GM12873 (cell line): Measurements from ENCODE around the gene ANKRD7.

Experiments
- TF ChIP-seq, protein P1 (sequence below): IDR thresholded peaks from 2 replicates; pipeline ENCODE4 v1.5.1; 2012; ENCODE audit warnings: low read depth, mild to moderate bottlenecking, moderate library complexity, low read length, control low read depth; ENCODE audit not compliant: insufficient read depth; ENCODE audit errors: missing control alignments

Gene ANKRD7

DNA sequence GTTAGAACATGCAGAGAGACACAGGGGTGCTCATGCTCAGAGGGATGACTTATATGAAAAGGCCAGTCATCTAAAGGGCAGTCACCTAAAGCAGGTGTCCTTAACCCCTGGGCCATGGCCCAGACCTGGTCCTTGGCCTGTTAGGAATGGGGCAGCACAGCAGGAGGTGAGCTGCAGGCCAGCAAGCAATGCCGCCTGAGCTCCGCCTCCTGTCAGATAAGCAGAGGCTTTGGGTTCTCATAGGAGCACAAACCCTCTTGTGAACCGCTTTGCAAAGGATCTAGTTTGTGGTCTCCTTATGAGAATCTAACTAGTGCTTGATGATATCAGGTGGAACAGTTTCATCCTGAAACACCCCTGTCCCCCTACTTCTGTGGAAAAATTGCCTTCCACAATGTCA, 14.5 kb downstream of the ANKRD7 start:
- TF ChIP-seq, protein P1, sequence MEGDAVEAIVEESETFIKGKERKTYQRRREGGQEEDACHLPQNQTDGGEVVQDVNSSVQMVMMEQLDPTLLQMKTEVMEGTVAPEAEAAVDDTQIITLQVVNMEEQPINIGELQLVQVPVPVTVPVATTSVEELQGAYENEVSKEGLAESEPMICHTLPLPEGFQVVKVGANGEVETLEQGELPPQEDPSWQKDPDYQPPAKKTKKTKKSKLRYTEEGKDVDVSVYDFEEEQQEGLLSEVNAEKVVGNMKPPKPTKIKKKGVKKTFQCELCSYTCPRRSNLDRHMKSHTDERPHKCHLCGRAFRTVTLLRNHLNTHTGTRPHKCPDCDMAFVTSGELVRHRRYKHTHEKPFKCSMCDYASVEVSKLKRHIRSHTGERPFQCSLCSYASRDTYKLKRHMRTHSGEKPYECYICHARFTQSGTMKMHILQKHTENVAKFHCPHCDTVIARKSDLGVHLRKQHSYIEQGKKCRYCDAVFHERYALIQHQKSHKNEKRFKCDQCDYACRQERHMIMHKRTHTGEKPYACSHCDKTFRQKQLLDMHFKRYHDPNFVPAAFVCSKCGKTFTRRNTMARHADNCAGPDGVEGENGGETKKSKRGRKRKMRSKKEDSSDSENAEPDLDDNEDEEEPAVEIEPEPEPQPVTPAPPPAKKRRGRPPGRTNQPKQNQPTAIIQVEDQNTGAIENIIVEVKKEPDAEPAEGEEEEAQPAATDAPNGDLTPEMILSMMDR = no peak

DNA sequence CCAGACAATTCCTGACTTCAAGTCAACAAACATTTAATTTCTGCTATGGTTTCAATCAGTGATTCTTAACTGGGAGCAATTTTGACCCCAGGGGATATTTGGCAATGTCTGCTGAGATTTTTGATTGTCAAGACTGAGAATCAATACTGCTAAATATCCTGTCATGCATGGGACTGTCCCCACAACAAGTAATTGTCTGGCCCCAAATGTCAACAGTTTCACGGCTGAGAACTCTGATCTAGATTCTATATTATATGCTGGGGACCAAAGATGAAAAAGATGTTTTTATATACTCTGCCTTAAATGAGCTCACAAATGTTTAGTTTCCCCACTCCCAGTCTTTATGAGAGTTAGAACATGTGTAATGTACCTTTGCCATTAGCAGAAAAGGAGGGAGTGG, 19.2 kb downstream of the ANKRD7 start:
- TF ChIP-seq, protein P1 = no peak

DNA sequence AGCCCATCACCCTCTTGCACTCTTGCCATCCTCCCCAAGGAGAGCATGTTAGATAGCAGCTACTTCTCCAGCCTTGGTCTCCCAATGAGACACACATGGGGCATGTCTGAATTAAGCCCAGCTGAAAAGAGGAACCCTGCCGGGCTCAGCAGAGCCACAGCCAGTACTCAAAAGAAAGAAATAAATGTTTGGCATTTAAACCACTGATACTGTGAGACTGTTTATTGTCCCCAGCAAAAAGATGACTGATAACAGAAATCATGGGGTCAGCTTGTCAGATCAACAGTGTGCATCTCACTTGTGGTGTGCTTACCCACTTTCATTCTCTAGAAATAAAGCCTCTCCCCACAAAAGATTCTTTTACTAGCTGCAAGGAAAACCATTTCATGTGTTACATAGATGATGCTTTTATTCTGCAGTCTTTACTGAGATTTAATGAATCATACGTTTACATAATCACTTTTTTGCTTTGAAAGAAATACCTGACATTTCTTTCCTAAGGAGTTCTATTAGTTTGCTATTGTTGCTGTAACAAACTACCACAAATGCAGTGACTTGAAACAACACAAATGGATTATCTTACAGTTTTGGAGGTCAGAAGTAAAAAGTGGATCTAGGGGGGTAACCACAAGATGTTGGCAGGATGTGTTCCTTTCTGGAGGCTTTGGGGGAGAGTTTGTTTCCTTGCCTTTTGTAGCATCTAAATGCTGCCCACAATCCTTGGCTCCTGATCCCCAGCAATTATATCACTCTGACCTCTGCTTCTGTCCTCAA, 20.9 kb downstream of the ANKRD7 start:
- TF ChIP-seq, protein P1 = no peak

DNA sequence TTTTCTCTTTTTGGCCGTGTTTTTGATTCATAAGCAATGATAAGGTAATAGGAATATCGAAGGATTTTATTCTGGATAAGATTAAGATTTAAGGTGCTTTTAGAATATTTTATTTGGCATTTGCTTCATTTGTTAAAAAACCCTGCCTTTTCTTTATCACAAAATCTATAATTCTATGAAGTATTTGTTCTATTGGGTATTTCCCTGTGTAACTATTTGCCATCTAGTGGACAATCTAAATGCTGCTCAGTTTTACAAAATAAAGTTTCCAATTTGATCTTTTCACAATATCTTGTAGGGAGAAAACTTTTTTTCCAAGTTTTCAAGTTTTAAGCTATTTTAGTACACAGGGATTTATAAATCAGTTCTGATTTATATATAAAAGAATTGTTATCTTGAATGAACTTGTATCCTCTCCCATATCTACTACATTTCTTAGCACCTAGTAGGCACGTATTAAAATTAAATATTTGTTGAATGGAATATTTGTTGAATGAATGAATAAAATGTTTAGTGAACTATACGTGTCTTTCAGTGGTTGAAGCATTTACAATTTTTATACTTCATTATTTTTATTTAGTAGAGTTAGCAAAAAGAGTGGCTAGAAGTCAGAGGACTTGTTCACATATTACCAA, 26.5 kb downstream of the ANKRD7 start:
- TF ChIP-seq, protein P1 = peak; percentile 19

DNA sequence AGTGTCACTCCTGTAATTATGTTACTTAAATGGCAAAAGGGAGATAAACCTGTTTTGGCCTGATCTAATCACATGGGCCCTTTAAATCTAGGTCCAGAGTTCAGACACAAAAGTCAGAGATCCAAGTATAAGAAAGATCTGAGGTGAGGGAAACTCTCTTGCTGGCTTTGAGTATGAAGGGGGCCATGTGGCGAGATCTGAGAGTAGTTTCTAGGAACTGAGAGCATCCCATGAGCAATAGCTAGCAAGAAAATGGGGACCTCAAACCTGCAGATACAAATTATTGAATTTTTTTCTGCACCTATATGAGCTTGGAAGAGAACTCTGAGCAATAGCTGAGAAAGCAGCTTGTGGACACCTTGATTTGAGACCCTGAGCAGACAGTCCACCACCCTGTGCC, 27.6 kb downstream of the ANKRD7 start:
- TF ChIP-seq, protein P1 = no peak

DNA sequence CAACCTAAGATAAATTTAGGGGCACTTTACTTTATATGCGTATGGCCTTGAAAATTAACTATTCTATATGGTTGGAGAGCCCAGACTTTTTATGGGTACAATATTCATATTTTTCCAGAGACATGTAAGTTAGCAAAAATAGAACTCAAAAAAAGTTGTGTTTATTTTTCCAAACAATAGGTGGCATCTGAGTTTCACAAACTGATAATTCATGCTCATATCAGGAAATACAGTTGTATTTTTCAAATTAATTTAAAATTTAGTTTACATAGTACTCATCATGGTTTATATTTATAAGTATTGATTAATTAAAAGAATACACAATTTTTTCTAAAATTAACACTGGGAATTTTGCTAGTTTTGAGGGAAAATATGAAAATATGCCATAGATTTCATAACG, 34.6 kb downstream of the ANKRD7 start:
- TF ChIP-seq, protein P1 = peak; percentile 6

DNA sequence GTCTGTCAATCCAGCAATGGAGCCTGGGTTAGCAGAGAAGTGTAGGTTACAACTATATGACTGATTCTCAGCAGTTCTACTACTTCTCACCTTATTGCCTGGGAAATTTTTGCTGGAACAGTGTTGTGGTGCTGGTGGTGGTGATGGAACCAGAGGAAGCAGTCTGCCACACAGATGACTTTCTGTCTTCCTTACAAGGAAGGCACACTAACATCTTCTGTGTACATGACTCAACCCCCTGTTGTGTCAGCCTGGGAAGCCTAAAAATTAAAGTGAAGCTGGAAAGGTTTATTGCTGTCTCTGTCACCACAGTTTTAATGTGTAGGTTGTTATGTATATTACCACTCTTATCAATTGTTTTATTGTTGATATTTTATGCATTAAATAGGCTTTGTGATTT, 40.3 kb downstream of the ANKRD7 start:
- TF ChIP-seq, protein P1 = no peak
